ENCODE results near the gene ETV6. TPM values are rescaled to one million over a fixed set of nuclear protein-coding genes. Genes with fewer than 3 reads are reported as not detected.

ETV6 gene
- total RNA-seq, 1 experiment from 2014 or later = 14.1 TPM

GRCh38 chr12:11808931-11809330, 159.5 kb downstream of the ETV6 start (continued):
- TF ChIP-seq CTCF (IDR thresholded peaks at IDR 0.05 in 2 of 3, conservative IDR thresholded peaks at IDR 0.05 in 1 of 3; ENCODE audit: borderline replicate concordance in 1 of 3, insufficient read depth in 1 of 3, low read depth in 2 of 3, low read length in 2 of 3) (no peak), RAD21 (IDR thresholded peaks at IDR 0.05; ENCODE audit: low read depth) (no peak), REST (IDR thresholded peaks at IDR 0.05; ENCODE audit: low read depth) (no peak), YY1 (IDR thresholded peaks at IDR 0.05; ENCODE audit: extremely low read depth, insufficient replicate concordance, low read depth, low read length) (no peak), POLR2A (IDR thresholded peaks at IDR 0.05; ENCODE audit: borderline replicate concordance, extremely low read depth, insufficient read depth, insufficient read length) (no peak), EZH2 (IDR thresholded peaks at IDR 0.05) (no peak), TCF7L2 (IDR thresholded peaks at IDR 0.05; ENCODE audit: borderline replicate concordance, extremely low read depth, insufficient read depth, insufficient read length) (no peak), FOSL1 (IDR thresholded peaks at IDR 0.05; ENCODE audit: low read depth) (no peak)

- intact Hi-C loops (cut with micrococcal nuclease) = no loop called here
- Histone ChIP-seq H3K4me2 (ENCODE audit: low read length) (no peak overlapping the region), H2AFZ (ENCODE audit: low read depth, low read length, poor library complexity, severe bottlenecking) (no peak overlapping the region), H3K9ac (ENCODE audit: low read length) (no peak overlapping the region), H3K79me2 (ENCODE audit: insufficient read depth, low read length) (no peaks in the 10 kb centered on the region), H4K20me1 (ENCODE audit: insufficient read depth) (no peaks in the 10 kb centered on the region), H3K4me3 (replicated peaks in 1 of 2; ENCODE audit: low read depth in 1 of 2, low read length in 2 of 2) (no peak overlapping the region), H3K9me2 (ENCODE audit: insufficient read depth) (no peaks in the 10 kb centered on the region), H3K36me3 (ENCODE audit: control insufficient read depth in 1 of 2, insufficient read depth in 2 of 2, low read length in 2 of 2) (no peaks in the 10 kb centered on the region), H3K9me3 (ENCODE audit: control insufficient read depth in 1 of 2, insufficient read depth in 1 of 2, low read depth in 1 of 2, low read length in 2 of 2) (no peaks in the 10 kb centered on the region), H3K4me1 (ENCODE audit: control insufficient read depth in 1 of 2, insufficient read depth in 2 of 2, low read length in 2 of 2) (no peaks in the 10 kb centered on the region), H3K27me3 (ENCODE audit: insufficient read depth, low read length) (no peaks in the 10 kb centered on the region), H3K27ac (ENCODE audit: low read depth, low read length) (no peak overlapping the region)
- CTCF ChIA-PET = no interaction called here
- ATAC-seq (no peak), DNase-seq (ENCODE audit: low read depth, low spot score) (no peak)
- RAD21 ChIA-PET (ENCODE audit: low non-redundant PET in 1 of 2, low total read pairs in 2 of 2, uncharacterized antibody in 2 of 2, unreplicated experiment in 2 of 2) = no interaction called here
- POLR2A ChIA-PET = no interaction called here
- BruUV-seq (replicated peaks) = no TSS peak
- no peak for TF ChIP-seq EZH2phosphoT487 (IDR thresholded peaks at IDR 0.05; ENCODE audit: borderline replicate concordance)
- no peak for TF ChIP-seq EZH2 (IDR thresholded peaks at IDR 0.05)
- TF ChIP-seq YY1 (IDR thresholded peaks at IDR 0.05; ENCODE audit: extremely low read depth, insufficient replicate concordance, low read depth, low read length) = no peak
- TF ChIP-seq MAX (IDR thresholded peaks at IDR 0.05) = no peak
- TF ChIP-seq POLR2A (IDR thresholded peaks at IDR 0.05; ENCODE audit: borderline replicate concordance, extremely low read depth, insufficient read depth, insufficient read length) = no peak
- TF ChIP-seq POLR2AphosphoS5 (IDR thresholded peaks at IDR 0.05; ENCODE audit: low read depth, low read length) = no peak
- TF ChIP-seq CBX3 (IDR thresholded peaks at IDR 0.05; ENCODE audit: low read depth) = no peak
- no peak for TF ChIP-seq ZNF274 (IDR thresholded peaks at IDR 0.05; ENCODE audit: low read depth, low read length)
- TF ChIP-seq SP1 (IDR thresholded peaks at IDR 0.05; ENCODE audit: low read depth) = no peak
- TF ChIP-seq RAD21 (IDR thresholded peaks at IDR 0.05; ENCODE audit: low read depth) = no peak
- TF ChIP-seq ZFX (IDR thresholded peaks at IDR 0.05) = no peak
- TF ChIP-seq ATF3 (IDR thresholded peaks at IDR 0.05) = no peak
- no peak for TF ChIP-seq TCF7L2 (IDR thresholded peaks at IDR 0.05; ENCODE audit: borderline replicate concordance, extremely low read depth, insufficient read depth, insufficient read length)
- TF ChIP-seq ELF1 (IDR thresholded peaks at IDR 0.05; ENCODE audit: borderline replicate concordance, low read depth) = no peak
- no peak for TF ChIP-seq CTCF (IDR thresholded peaks at IDR 0.05 in 2 of 3, conservative IDR thresholded peaks at IDR 0.05 in 1 of 3; ENCODE audit: borderline replicate concordance in 1 of 3, insufficient read depth in 1 of 3, low read depth in 2 of 3, low read length in 2 of 3)
Observed at GRCh38 chr12:11810206-11810545, 160.7 kb downstream of the ETV6 start.
